Measurements from ENCODE around the gene DVL3. TPM values are rescaled to one million over a fixed set of nuclear protein-coding genes. Genes with fewer than 3 reads are reported as not detected.
"Not testable (repeated sequence)": the region's sequence is repeated elsewhere in the genome, so short reads cannot be mapped to it uniquely, and the experiment has no call there.

Gene DVL3
- total RNA-seq, 1 experiment from 2014 or later = 86.7 TPM

DNA sequence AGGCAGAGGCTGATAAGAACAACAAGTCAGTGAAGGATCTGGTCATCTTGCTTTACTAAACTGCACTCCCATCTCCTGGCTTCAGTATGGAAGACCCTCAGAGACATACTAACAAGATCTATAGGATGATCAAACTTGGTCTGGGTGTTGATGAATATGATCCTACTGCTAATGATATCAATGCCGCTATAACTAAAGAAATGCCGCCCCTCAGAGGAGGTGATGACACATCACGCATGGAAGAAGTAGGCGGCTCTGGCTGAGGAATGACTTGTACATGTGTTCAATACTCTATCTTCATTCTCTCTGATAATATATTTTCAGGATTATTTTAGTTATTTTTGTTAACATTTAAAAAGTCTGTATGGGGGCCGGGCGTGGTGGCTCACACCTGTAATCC, 37.5 kb upstream of the DVL3 start:
- Histone ChIP-seq H3K4me1 (no peaks in the 10 kb centered on the region), H3K36me3 (ENCODE audit: control insufficient read depth, insufficient read depth, low read length) (no peaks in the 10 kb centered on the region), H3K9me3 (no peaks in the 10 kb centered on the region), H3K27me3 (replicated peaks; ENCODE audit: control insufficient read depth, insufficient read depth, low read length) (no peaks in the 10 kb centered on the region), H3K4me3 (ENCODE audit: low read depth, low read length) (no peak overlapping the region)
- ChIA-PET POLR2A (no interaction called here), CTCF (interaction anchor here (0.7 kb wide), 1 partner anchor 1019 kb away, joined by 5 read pairs; no protein-coding TSS in a partner anchor)
- Mint-ChIP-seq H3K4me1 (ENCODE audit: low read depth, unreplicated experiment) (no peaks in the 10 kb centered on the region), H3K9me3 (ENCODE audit: unreplicated experiment) (no peaks in the 10 kb centered on the region), H3K4me3 (ENCODE audit: unreplicated experiment) (no peak overlapping the region), H3K36me3 (ENCODE audit: insufficient read depth, unreplicated experiment) (no peaks in the 10 kb centered on the region), H3K27me3 (ENCODE audit: insufficient read depth, unreplicated experiment) (peaks cover 8% of the 10 kb centered on the region), H3K27ac (ENCODE audit: unreplicated experiment) (no peak overlapping the region)
- TF ChIP-seq, protein P1, sequence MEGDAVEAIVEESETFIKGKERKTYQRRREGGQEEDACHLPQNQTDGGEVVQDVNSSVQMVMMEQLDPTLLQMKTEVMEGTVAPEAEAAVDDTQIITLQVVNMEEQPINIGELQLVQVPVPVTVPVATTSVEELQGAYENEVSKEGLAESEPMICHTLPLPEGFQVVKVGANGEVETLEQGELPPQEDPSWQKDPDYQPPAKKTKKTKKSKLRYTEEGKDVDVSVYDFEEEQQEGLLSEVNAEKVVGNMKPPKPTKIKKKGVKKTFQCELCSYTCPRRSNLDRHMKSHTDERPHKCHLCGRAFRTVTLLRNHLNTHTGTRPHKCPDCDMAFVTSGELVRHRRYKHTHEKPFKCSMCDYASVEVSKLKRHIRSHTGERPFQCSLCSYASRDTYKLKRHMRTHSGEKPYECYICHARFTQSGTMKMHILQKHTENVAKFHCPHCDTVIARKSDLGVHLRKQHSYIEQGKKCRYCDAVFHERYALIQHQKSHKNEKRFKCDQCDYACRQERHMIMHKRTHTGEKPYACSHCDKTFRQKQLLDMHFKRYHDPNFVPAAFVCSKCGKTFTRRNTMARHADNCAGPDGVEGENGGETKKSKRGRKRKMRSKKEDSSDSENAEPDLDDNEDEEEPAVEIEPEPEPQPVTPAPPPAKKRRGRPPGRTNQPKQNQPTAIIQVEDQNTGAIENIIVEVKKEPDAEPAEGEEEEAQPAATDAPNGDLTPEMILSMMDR (IDR thresholded peaks at IDR 0.05; ENCODE audit: insufficient read depth in 1 of 2, low read depth in 1 of 2, low read length in 1 of 2, severe bottlenecking in 1 of 2, unreplicated experiment in 1 of 2) = no peak
- no peak for DNase-seq
- intact Hi-C loops (cut with micrococcal nuclease; ENCODE audit: unreplicated experiment) = no loop called here
- no TSS peak for BruUV-seq (replicated peaks)

DNA sequence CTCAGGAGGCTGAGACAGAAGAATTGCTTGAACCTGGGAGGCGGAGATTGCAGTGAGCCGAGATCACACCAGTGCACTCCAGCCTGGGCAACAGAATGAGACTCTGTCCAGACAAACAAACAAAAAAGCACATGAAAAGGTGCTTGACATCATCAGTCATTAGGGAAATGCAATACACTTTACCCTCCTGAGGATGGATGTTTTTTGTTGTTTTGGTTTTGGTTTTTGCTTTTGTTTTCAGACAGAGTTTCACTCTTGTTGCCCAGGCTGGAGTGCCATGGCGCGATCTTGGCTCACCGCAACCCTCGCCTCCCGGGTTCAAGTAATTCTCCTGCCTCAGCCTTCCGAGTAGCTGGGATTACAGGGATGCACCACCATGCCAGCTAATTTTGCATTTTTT, 34.1 kb upstream of the DVL3 start:
- H3K9me3 Mint-ChIP-seq (ENCODE audit: unreplicated experiment); POLR2A ChIA-PET; H3K4me1 Mint-ChIP-seq (ENCODE audit: low read depth, unreplicated experiment); H3K36me3 ChIP-seq (ENCODE audit: control insufficient read depth, insufficient read depth, low read length); H3K4me1 ChIP-seq; H3K27ac Mint-ChIP-seq (ENCODE audit: unreplicated experiment); H3K4me3 Mint-ChIP-seq (ENCODE audit: unreplicated experiment); DNase-seq; H3K27me3 ChIP-seq (replicated peaks; ENCODE audit: control insufficient read depth, insufficient read depth, low read length); H3K36me3 Mint-ChIP-seq (ENCODE audit: insufficient read depth, unreplicated experiment); BruUV-seq (replicated peaks); H3K4me3 ChIP-seq (ENCODE audit: low read depth, low read length); H3K9me3 ChIP-seq; intact Hi-C loops (cut with micrococcal nuclease; ENCODE audit: unreplicated experiment); H3K27me3 Mint-ChIP-seq (ENCODE audit: insufficient read depth, unreplicated experiment); CTCF ChIA-PET: not testable (repeated sequence)

DNA sequence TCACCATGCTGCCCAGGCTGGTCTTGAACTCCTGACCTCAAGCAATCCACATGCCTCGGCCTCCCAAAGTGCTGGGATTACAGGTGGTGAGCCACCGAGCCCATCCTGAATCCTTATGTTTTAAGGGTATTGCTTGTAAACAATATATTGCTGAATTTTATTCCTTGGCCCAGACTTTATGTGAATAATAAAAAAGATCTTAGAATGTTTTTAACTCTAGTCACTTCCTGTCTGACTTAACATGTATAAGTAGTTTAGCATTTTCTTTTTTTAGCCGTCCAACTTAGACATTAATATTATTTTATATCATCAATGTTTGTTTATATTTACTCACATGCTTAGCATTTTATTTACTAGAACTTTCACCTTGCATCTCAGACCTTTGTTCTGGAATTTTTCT, 29.2 kb upstream of the DVL3 start:
- no peaks in the 10 kb centered on the region for H3K9me3 Mint-ChIP-seq (ENCODE audit: unreplicated experiment)
- no peaks in the 10 kb centered on the region for H3K4me1 ChIP-seq
- no peaks in the 10 kb centered on the region for H3K4me1 Mint-ChIP-seq (ENCODE audit: low read depth, unreplicated experiment)
- intact Hi-C loops (cut with micrococcal nuclease; ENCODE audit: unreplicated experiment) = no loop called here
- no peak for DNase-seq
- no peaks in the 10 kb centered on the region for H3K36me3 Mint-ChIP-seq (ENCODE audit: insufficient read depth, unreplicated experiment)
- H3K9me3 ChIP-seq = no peaks in the 10 kb centered on the region
- POLR2A ChIA-PET = no interaction called here
- no peak overlapping the region for H3K27ac Mint-ChIP-seq (ENCODE audit: unreplicated experiment)
- H3K27me3 Mint-ChIP-seq (ENCODE audit: insufficient read depth, unreplicated experiment) = no peaks in the 10 kb centered on the region
- H3K4me3 Mint-ChIP-seq (ENCODE audit: unreplicated experiment) = no peak overlapping the region
- H3K36me3 ChIP-seq (ENCODE audit: control insufficient read depth, insufficient read depth, low read length) = no peaks in the 10 kb centered on the region
- TF ChIP-seq, protein P1 (IDR thresholded peaks at IDR 0.05; ENCODE audit: insufficient read depth in 1 of 2, low read depth in 1 of 2, low read length in 1 of 2, severe bottlenecking in 1 of 2, unreplicated experiment in 1 of 2) = no peak
- no peaks in the 10 kb centered on the region for H3K27me3 ChIP-seq (replicated peaks; ENCODE audit: control insufficient read depth, insufficient read depth, low read length)
- H3K4me3 ChIP-seq (ENCODE audit: low read depth, low read length) = no peak overlapping the region
- BruUV-seq (replicated peaks) = no TSS peak
- CTCF ChIA-PET = no interaction called here

DNA sequence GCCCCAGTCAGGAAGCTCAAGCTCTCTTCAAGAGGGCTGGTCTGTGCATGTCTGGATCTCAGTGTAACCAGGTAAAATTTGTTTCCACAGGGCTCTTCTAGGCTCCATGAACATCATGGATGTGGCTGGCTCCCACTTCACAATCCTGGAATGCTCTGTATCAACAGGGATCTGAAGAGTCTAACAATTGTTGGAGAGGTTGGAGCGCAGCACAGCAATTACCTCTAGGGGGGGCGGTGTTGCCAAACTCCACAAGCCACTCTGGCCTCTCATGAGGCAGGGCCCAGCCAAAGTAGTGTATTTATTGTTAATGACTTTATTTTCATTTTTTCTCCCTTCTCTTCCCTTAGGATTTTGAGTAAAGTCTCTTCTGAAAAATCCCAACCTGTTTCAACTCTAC, 26.2 kb upstream of the DVL3 start:
- intact Hi-C loops (cut with micrococcal nuclease; ENCODE audit: unreplicated experiment) = no loop called here
- Mint-ChIP-seq H3K36me3 (ENCODE audit: insufficient read depth, unreplicated experiment) (peaks cover 3% of the 10 kb centered on the region), H3K27ac (ENCODE audit: unreplicated experiment) (no peak overlapping the region), H3K4me1 (ENCODE audit: low read depth, unreplicated experiment) (no peaks in the 10 kb centered on the region), H3K4me3 (ENCODE audit: unreplicated experiment) (no peak overlapping the region), H3K9me3 (ENCODE audit: unreplicated experiment) (no peaks in the 10 kb centered on the region), H3K27me3 (ENCODE audit: insufficient read depth, unreplicated experiment) (no peaks in the 10 kb centered on the region)
- ChIA-PET POLR2A (interaction anchor here (0.6 kb wide), 1 partner anchor 25 kb away, joined by 12 read pairs; no protein-coding TSS in a partner anchor), CTCF (interaction anchor here (0.5 kb wide), 1 partner anchor 100 kb away, joined by 4 read pairs; no protein-coding TSS in a partner anchor)
- H3K9me3 ChIP-seq = no peaks in the 10 kb centered on the region
- H3K27me3 ChIP-seq (replicated peaks; ENCODE audit: control insufficient read depth, insufficient read depth, low read length) = no peaks in the 10 kb centered on the region
- H3K4me3 ChIP-seq (ENCODE audit: low read depth, low read length) = no peak overlapping the region
- H3K36me3 ChIP-seq (ENCODE audit: control insufficient read depth, insufficient read depth, low read length) = no peaks in the 10 kb centered on the region
- no peaks in the 10 kb centered on the region for H3K4me1 ChIP-seq
- BruUV-seq (replicated peaks) = no TSS peak
- TF ChIP-seq, protein P1 (IDR thresholded peaks at IDR 0.05; ENCODE audit: insufficient read depth in 1 of 2, low read depth in 1 of 2, low read length in 1 of 2, severe bottlenecking in 1 of 2, unreplicated experiment in 1 of 2) = peak; percentile 38 to 41
- DNase-seq = peak; percentile 59 to 62
